HEK293 (cell line): ENCODE data around the gene PCSK5.

ENCODE experiments used
- ATF2 ChIP-seq: fragments of 450-650 bp; formaldehyde crosslinking; IDR thresholded peaks from 2 replicates; pipeline ENCODE4 v1.5.1; 2016; ENCODE audit warnings: missing biosample characterization, missing genetic modification characterization, low read depth
- BCL6B ChIP-seq: fragments of 450-650 bp; formaldehyde crosslinking; IDR thresholded peaks from 2 replicates; pipeline ENCODE4 v1.5.1; 2017; ENCODE audit warnings: missing biosample characterization, missing genetic modification characterization
- GLI4 ChIP-seq: fragments of 450-650 bp; formaldehyde crosslinking; IDR thresholded peaks from 2 replicates; pipeline ENCODE4 v1.5.1; 2016; ENCODE audit warnings: missing biosample characterization, missing genetic modification characterization
- GLIS1 ChIP-seq: fragments of 450-650 bp; formaldehyde crosslinking; IDR thresholded peaks from 2 replicates; pipeline ENCODE4 v1.5.1; 2016; ENCODE audit warnings: missing biosample characterization, missing genetic modification characterization
- HOXD13 ChIP-seq: sonication (generic); formaldehyde crosslinking; IDR thresholded peaks from 2 replicates; pipeline ENCODE4 v1.8.0; 2022; ENCODE audit warnings: missing genetic modification reagents, borderline replicate concordance
- KLF1 ChIP-seq: fragments of 450-650 bp; formaldehyde crosslinking; IDR thresholded peaks from 2 replicates; pipeline ENCODE4 v1.5.1; 2016; ENCODE audit warnings: missing biosample characterization, missing genetic modification characterization
- REPIN1 ChIP-seq: fragments of 450-650 bp; formaldehyde crosslinking; IDR thresholded peaks from 2 replicates; pipeline ENCODE4 v1.5.1; 2017; ENCODE audit warnings: missing biosample characterization, missing genetic modification characterization, low read depth
- SP3 ChIP-seq: fragments of 450-650 bp; formaldehyde crosslinking; IDR thresholded peaks from 2 replicates; pipeline ENCODE4 v1.5.1; 2016; ENCODE audit warnings: missing biosample characterization, missing genetic modification characterization
- TRIM28 ChIP-seq: IDR thresholded peaks from 2 replicates; pipeline ENCODE4 v1.6.1; 2011; ENCODE audit warnings: low read length, control low read depth, borderline replicate concordance
- ZBTB17 ChIP-seq: fragments of 450-650 bp; formaldehyde crosslinking; IDR thresholded peaks from 2 replicates; pipeline ENCODE4 v1.5.1; 2016; ENCODE audit warnings: missing biosample characterization, missing genetic modification characterization
- ZBTB8A ChIP-seq: fragments of 450-650 bp; formaldehyde crosslinking; IDR thresholded peaks from 2 replicates; pipeline ENCODE4 v1.5.1; 2016; ENCODE audit warnings: missing biosample characterization, missing genetic modification characterization
- ZEB2 ChIP-seq: fragments of 450-650 bp; formaldehyde crosslinking; IDR thresholded peaks from 2 replicates; pipeline ENCODE4 v1.5.1; 2016; ENCODE audit warnings: missing biosample characterization, missing genetic modification characterization
- ZFHX2 ChIP-seq: fragments of 450-650 bp; formaldehyde crosslinking; conservative IDR thresholded peaks from 2 replicates; pipeline ENCODE4 v1.5.1; 2016; ENCODE audit warnings: missing biosample characterization, missing genetic modification characterization
- ZIC2 ChIP-seq: fragments of 450-650 bp; formaldehyde crosslinking; IDR thresholded peaks from 2 replicates; pipeline ENCODE4 v1.5.1; 2016; ENCODE audit warnings: missing biosample characterization, missing genetic modification characterization
- ZNF157 ChIP-seq: fragments of 450-650 bp; formaldehyde crosslinking; IDR thresholded peaks from 2 replicates; pipeline ENCODE4 v1.5.1; 2016; ENCODE audit warnings: missing biosample characterization, missing genetic modification characterization
- ZNF184 ChIP-seq: fragments of 450-650 bp; IDR thresholded peaks from 2 replicates; pipeline ENCODE4 v1.5.1; 2018; ENCODE audit warnings: missing biosample characterization, mild to moderate bottlenecking, missing genetic modification characterization
- ZNF239 ChIP-seq: fragments of 450-650 bp; formaldehyde crosslinking; IDR thresholded peaks from 2 replicates; pipeline ENCODE4 v1.5.1; 2016; ENCODE audit warnings: missing biosample characterization, missing genetic modification characterization
- ZNF292 ChIP-seq: fragments of 450-650 bp; formaldehyde crosslinking; IDR thresholded peaks from 2 replicates; pipeline ENCODE4 v1.5.1; 2016; ENCODE audit warnings: low read depth, missing biosample characterization, missing genetic modification characterization, borderline replicate concordance
- ZNF404 ChIP-seq: fragments of 450-650 bp; formaldehyde crosslinking; IDR thresholded peaks from 2 replicates; pipeline ENCODE4 v1.5.1; 2017; ENCODE audit warnings: missing biosample characterization, missing genetic modification characterization
- ZNF473 ChIP-seq: fragments of 450-650 bp; formaldehyde crosslinking; IDR thresholded peaks from 2 replicates; pipeline ENCODE4 v1.5.1; 2017; ENCODE audit warnings: missing biosample characterization, missing genetic modification characterization
- ZNF488 ChIP-seq: fragments of 450-650 bp; formaldehyde crosslinking; IDR thresholded peaks from 2 replicates; pipeline ENCODE4 v1.5.1; 2016; ENCODE audit warnings: missing biosample characterization, missing genetic modification characterization
- ZNF510 ChIP-seq: fragments of 450-650 bp; formaldehyde crosslinking; IDR thresholded peaks from 2 replicates; pipeline ENCODE4 v1.5.1; 2018; ENCODE audit warnings: mild to moderate bottlenecking, missing genetic modification characterization, missing biosample characterization; ENCODE audit not compliant: insufficient replicate concordance
- ZNF518A ChIP-seq: fragments of 450-650 bp; formaldehyde crosslinking; conservative IDR thresholded peaks from 2 replicates; pipeline ENCODE4 v1.5.1; 2016; ENCODE audit warnings: low read depth, missing biosample characterization, missing genetic modification characterization
- ZNF555 ChIP-seq: fragments of 450-650 bp; formaldehyde crosslinking; conservative IDR thresholded peaks from 2 replicates; pipeline ENCODE4 v1.5.1; 2017; ENCODE audit warnings: missing biosample characterization, mild to moderate bottlenecking, missing genetic modification characterization, inconsistent platforms
- ZNF624 ChIP-seq: fragments of 450-650 bp; formaldehyde crosslinking; IDR thresholded peaks from 2 replicates; pipeline ENCODE4 v1.5.1; 2017; ENCODE audit warnings: missing biosample characterization, missing genetic modification characterization
- ZNF660 ChIP-seq: fragments of 450-650 bp; IDR thresholded peaks from 2 replicates; pipeline ENCODE4 v1.5.1; 2018; ENCODE audit warnings: missing biosample characterization, mild to moderate bottlenecking, missing genetic modification characterization
- ZNF707 ChIP-seq: fragments of 450-650 bp; formaldehyde crosslinking; IDR thresholded peaks from 2 replicates; pipeline ENCODE4 v1.5.1; 2016; ENCODE audit warnings: missing biosample characterization, missing genetic modification characterization
- ZNF76 ChIP-seq: fragments of 450-650 bp; formaldehyde crosslinking; IDR thresholded peaks from 2 replicates; pipeline ENCODE4; 2016; ENCODE audit warnings: low read depth, missing biosample characterization, missing genetic modification characterization, borderline replicate concordance
- ZNF768 ChIP-seq: fragments of 450-650 bp; formaldehyde crosslinking; IDR thresholded peaks from 2 replicates; pipeline ENCODE4 v1.5.1; 2018; ENCODE audit warnings: missing biosample characterization, mild to moderate bottlenecking, missing genetic modification characterization
- ZNF785 ChIP-seq: fragments of 450-650 bp; formaldehyde crosslinking; IDR thresholded peaks from 2 replicates; pipeline ENCODE4 v1.5.1; 2016; ENCODE audit warnings: missing biosample characterization, missing genetic modification characterization
- ZNF791 ChIP-seq: fragments of 450-650 bp; formaldehyde crosslinking; IDR thresholded peaks from 2 replicates; pipeline ENCODE4 v1.5.1; 2016; ENCODE audit warnings: missing biosample characterization, missing genetic modification characterization
- ZNF837 ChIP-seq: fragments of 450-650 bp; formaldehyde crosslinking; IDR thresholded peaks from 2 replicates; pipeline ENCODE4 v1.5.1; 2016; ENCODE audit warnings: missing biosample characterization, missing genetic modification characterization
- ZSCAN16 ChIP-seq: fragments of 450-650 bp; formaldehyde crosslinking; IDR thresholded peaks from 2 replicates; pipeline ENCODE4 v1.5.1; 2016; ENCODE audit warnings: missing biosample characterization, missing genetic modification characterization
- ZSCAN5A ChIP-seq: fragments of 450-650 bp; formaldehyde crosslinking; IDR thresholded peaks from 2 replicates; pipeline ENCODE4 v1.5.1; 2016; ENCODE audit warnings: missing biosample characterization, missing genetic modification characterization

The PCSK5 gene

GRCh38 chr9:75941066-75941465 lies 50.6 kb downstream of the PCSK5 start (continued):
- TF ChIP-seq SP3, result no peak
- TF ChIP-seq KLF1 (tag by site-specific recombination), result peak; percentile 69
- no peak for TF ChIP-seq ZNF76 (tag by site-specific recombination)
- no peak for TF ChIP-seq ZNF239
- no peak for TF ChIP-seq ZSCAN5A
- TF ChIP-seq REPIN1 (tag by site-specific recombination), result no peak
- TF ChIP-seq ZNF785, result no peak
- no peak for TF ChIP-seq BCL6B (tag by site-specific recombination)
- TF ChIP-seq ZNF660 (tag by site-specific recombination), result no peak
- TF ChIP-seq ZNF837, result no peak
- TF ChIP-seq ZIC2, result no peak
- peak; percentile 76 for TF ChIP-seq ZBTB8A
- TF ChIP-seq ZNF624 (tag by site-specific recombination), result no peak
- TF ChIP-seq ZNF473, result no peak
- TF ChIP-seq ZNF707 (tag by site-specific recombination), result no peak
- no peak for TF ChIP-seq ZEB2 (tag by site-specific recombination)
- no peak for TF ChIP-seq TRIM28
- TF ChIP-seq ZFHX2, result peak; percentile 52; the same call in 1 of the 2 replicates
- no peak for TF ChIP-seq ZNF791 (tag by site-specific recombination)
- TF ChIP-seq ATF2 (tag by site-specific recombination), result no peak
- TF ChIP-seq ZBTB17 (tag by site-specific recombination), result peak; percentile 65; the same call in 1 of the 2 replicates
- no peak for TF ChIP-seq ZNF292 (tag by site-specific recombination)
- TF ChIP-seq ZNF518A, result no peak
- TF ChIP-seq ZNF157 (tag by site-specific recombination), result no peak
- TF ChIP-seq ZNF768 (tag by site-specific recombination), result no peak
- 0 out of 2 replicates have a peak, but pooled peaks have one; percentile 46 for TF ChIP-seq ZNF488 (tag by site-specific recombination)
- no peak for TF ChIP-seq ZNF555 (tag by site-specific recombination)
- peak; percentile 75 for TF ChIP-seq GLIS1 (tag by site-specific recombination)
- no peak for TF ChIP-seq ZNF184 (tag by site-specific recombination)
- no peak for TF ChIP-seq ZNF404 (tag by site-specific recombination)
- no peak for TF ChIP-seq GLI4
- no peak for TF ChIP-seq ZSCAN16 (tag by site-specific recombination)
- peak; percentile 98 for TF ChIP-seq HOXD13 (CRISPR knock-in tag)
- no peak for TF ChIP-seq ZNF510 (tag by site-specific recombination)
